HG02588 (cell line): Measurements from ENCODE around the gene MTAP.

Experiments
- ATAC-seq: cut with Tn5 transposase; IDR thresholded peaks from one replicate; pipeline ENCODE4 v1.9.1; 2021; ENCODE audit warnings: mild to moderate bottlenecking, moderate library complexity; ENCODE audit not compliant: unreplicated experiment

Gene MTAP

DNA sequence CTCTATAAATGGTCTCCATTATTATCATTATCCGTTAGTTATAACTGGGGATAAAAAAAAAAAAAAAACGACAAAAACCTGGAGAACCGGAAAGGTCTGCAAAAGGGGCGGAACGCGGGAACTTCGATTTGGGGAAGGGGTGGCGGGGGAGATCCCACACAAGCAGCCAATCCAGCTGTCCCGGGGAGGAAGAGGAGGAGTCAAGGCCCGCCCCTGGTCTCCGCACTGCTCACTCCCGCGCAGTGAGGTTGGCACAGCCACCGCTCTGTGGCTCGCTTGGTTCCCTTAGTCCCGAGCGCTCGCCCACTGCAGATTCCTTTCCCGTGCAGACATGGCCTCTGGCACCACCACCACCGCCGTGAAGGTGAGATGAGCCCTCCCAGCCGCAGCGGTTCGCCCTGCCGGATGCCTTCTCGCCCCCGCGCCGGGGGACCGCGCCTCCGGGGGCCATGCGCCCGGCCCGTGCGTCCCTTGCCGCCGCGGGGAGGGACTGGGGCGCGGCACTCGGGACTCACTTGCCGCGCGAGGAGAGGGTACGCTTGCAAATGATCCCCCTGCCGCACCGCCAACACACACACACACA, at the start of gene MTAP:
Gene MTAP, plus strand, starts transcription at position 219 of the 583 bp plus-strand sequence. Its CDS starts 113 bp downstream, at position 332.
- ATAC-seq, result peak; percentile 92

- no peak for ATAC-seq
Measured at GRCh38 chr9:21753523-21753922, 48.9 kb upstream of the MTAP start.

DNA sequence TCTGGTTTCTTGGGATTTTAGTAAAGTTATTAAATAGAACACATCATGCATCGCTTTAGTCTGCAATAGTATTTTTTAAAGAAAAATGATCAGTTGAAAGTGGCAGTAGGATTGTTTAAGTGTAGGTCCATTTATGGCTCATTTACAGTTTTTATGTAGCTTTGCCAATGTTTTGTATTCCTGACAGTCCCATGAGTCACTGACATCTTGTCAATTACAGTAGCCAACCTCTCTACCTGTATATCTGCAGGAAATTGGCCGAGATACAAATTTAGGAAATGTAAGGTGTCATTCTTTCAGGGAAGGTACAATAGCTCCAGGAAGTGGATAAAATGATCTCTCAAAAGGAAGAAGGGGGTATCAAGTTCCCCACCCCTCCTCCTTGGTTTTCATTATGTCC, 47.7 kb upstream of the MTAP start:
- no peak for ATAC-seq

- no peak for ATAC-seq
Measured at GRCh38 chr9:21758540-21758939, 43.9 kb upstream of the MTAP start.

DNA sequence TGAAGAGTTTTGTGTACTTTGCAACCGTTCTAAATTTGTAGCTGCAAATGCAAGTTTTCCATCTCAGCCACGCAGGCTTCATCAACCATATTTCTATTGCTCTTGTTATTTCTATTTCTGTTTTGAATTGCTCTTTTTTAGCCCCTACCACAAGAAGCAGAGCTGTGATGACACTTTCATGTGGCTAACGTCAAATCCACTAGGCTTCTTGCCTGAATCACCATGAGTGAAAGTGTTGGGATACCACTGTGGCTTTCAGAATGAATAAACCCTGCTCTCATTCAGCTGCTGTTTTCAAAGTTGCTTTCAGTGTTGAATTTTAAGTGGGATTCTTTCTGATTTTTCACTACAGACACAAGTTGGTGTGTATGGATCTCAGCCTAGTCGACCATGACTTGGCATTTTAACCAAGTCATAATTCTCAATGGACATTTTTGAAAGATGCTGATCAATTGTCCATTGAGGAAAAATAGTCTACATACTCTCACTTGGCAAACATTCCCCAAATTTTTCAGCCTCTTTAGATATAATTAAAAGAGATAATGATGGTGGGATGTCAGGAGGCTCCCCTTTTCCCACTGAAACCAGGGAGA, 41.0 kb upstream of the MTAP start:
- no peak for ATAC-seq

DNA sequence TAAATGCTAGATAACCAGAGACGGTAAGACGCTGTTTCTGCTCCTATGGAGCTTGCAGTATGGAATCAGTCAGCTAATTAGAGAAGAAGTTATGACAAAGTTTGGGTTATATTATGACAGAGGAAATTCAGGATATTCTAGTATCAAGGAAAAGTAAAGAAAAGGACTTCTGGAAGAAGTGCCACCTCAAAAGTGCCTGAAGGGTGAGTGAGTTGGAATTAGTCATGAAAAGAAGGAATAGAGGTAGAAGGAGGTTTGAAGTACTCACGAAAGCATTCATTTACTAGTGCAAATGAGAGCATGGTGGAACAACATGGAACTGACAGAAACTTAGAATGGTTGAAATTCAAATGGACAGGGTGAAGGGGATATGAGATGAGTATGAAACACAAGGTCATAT, 40.4 kb upstream of the MTAP start:
- ATAC-seq, result no peak

- no peak for ATAC-seq
Measured at GRCh38 chr9:21764846-21765245, 37.6 kb upstream of the MTAP start.

- ATAC-seq, result no peak
Measured at GRCh38 chr9:21766096-21766495, 36.3 kb upstream of the MTAP start.

DNA sequence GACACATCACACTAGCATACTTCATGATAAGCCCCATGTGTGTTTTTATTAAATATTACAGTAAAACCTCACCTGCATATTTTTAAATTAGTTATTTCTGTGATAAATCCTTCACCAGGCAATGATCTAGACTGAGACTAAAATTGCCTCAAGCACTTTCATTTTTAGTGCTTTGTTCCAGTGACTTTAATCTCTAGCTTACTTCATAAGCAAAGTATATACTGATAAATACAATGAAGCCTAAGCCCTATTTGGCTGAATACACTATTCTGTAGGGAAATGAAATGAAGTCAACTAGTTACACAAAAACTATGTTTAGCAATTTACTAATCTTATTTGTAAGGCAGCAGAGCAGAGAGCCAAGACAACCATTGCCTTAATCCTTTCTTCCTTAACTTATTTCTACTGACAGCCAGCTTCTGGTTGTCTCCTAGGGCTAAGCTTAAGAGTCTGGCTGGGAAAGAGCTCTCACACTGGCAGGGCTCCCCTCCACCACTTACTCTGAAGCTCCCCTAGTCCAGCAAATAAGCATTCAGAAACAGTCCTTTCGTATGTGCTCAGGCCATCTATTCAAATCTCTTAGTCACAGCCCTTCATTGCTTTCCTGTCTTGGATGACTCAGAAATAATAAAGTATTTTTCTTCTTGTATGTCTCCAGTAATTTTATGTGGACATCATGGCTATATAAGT, 31.4 kb upstream of the MTAP start:
- no peak for ATAC-seq

- ATAC-seq, result no peak
Measured at GRCh38 chr9:21777701-21778100, 24.7 kb upstream of the MTAP start.

GRCh38 chr9:21778304-21778703, 24.1 kb upstream of the MTAP start:
- no peak for ATAC-seq

DNA sequence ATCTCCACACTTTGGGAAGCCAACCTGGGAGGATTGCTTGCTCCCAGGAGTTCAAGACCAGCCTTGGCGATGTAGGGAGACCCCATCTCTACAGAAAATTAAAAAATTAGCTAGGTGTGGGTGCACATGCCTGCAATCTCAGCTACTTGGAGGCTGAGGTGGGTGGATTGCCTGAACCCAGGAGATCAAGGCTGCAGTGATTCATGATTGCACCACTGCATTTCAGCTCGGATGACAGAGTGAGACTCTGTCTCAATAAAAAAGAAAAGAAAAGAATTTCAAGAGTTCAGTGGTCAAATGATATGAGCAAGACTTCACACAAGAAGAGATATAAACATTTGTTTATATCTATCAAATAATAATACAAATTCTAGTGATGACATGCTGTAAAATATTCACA, 23.0 kb upstream of the MTAP start:
- ATAC-seq, result no peak

DNA sequence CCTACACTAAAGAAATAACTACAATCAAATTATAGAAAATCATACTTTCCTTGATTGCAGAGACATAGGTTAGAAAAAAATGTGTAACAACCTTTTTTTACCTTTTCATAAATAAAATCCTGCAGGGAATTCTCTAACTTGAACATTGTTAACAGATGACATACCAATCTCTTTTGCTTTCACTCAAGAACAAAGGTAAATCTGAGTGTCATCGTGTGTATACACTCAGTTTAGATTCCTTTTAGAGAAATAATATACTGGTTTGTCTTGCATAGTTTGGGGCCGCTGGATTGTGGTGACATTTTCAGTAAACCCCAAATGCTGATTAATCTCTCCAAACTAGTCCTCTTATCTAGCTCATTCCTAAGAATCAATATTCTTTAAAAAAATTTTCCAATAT, 20.8 kb upstream of the MTAP start:
- ATAC-seq, result no peak

DNA sequence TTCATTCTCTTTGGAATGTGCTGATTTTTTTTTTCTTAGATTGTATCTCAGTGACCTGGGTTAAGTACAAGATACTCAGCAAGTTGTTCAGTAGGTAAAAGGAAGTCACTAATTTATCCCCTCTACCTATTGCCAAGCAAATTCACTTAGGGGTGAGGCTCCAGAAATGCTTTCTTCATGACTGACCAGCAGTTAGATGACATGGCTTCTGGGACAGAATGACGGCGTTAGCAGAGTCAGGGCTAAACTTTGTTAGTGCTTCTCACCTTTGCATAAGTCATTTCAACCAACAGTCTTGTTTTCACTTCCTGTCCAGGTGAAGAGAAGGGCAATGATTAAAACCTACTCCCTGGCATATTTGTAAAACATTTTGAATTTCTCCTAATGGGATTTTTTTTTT, 20.2 kb upstream of the MTAP start:
- ATAC-seq, result no peak

GRCh38 chr9:21788752-21789151, 13.7 kb upstream of the MTAP start:
- no peak for ATAC-seq

- peak; percentile 99 for ATAC-seq
Measured at GRCh38 chr9:21789541-21790037, 12.8 kb upstream of the MTAP start.

DNA sequence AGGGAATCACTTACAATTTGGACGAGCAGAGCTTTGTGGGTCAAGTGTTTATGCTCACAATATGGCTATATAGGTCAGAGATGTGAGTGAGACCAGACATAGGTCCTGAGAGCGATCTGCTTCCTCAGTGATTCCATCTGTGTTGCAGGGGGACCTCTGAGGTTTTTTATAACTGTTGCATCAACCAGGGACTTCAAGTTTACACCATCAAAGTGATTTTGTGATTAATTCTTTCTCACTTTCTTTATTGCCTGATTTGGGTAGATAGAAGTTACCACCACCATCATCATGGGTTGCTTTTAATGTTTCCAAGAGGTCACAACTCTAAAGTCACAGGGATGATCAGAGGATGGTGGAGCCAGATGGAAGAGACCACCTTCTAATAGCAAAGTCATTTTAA, 7.0 kb upstream of the MTAP start:
- ATAC-seq, result no peak

DNA sequence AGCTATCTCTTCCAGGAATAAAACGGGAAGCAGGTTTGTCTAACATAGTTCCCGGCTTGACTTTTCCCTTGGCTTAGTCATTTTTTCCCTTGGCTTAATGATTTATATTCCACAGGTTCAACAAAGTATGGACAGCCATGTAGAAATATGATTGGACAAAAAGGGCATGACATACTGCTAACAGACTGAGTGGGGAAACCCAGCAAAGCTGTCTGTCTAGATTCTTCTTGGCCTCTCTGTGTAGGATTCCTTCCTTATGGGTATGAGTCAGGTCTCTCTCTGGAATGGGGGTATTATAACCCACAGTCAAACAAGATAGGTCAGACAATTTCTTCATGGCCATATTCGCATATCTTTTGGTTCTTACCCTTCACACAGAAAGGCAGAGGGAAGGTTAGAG, 5.7 kb upstream of the MTAP start:
- no peak for ATAC-seq

DNA sequence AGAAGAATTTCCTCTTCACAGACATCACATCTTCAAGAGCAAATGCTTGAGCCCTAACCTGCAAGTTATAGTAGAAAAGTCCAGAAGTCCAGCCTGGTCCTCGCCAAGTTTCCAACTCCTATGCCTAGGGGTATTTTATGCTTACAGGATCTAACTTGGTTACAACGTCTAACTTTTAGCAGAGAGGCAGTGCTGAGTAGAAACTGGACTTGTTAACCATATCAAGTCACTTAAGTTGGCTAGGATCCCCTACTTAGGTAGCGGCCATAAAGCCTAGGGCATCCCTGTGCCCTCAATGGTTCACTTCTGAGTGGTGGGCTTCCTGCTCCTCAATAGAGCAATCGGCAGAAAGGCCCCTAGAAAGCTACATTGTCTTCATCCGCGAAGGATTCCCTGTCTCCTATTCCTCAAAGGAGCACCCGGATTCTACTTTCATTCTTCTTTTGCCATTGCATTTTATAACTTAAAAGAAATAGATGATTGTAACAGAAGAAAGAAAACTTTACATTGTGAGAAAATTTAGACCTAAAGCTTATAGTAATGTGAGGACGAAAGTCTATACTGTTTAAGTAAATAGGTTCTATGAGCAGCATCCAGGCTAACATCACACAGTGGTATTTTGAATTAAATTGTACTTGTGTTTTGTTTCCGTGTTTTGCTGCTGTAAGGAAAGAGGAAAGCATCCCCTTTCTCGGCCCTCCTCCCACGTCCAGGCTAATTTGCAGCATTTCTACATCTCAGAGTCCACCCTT, 1.3 kb upstream of the MTAP start:
- no peak for ATAC-seq

DNA sequence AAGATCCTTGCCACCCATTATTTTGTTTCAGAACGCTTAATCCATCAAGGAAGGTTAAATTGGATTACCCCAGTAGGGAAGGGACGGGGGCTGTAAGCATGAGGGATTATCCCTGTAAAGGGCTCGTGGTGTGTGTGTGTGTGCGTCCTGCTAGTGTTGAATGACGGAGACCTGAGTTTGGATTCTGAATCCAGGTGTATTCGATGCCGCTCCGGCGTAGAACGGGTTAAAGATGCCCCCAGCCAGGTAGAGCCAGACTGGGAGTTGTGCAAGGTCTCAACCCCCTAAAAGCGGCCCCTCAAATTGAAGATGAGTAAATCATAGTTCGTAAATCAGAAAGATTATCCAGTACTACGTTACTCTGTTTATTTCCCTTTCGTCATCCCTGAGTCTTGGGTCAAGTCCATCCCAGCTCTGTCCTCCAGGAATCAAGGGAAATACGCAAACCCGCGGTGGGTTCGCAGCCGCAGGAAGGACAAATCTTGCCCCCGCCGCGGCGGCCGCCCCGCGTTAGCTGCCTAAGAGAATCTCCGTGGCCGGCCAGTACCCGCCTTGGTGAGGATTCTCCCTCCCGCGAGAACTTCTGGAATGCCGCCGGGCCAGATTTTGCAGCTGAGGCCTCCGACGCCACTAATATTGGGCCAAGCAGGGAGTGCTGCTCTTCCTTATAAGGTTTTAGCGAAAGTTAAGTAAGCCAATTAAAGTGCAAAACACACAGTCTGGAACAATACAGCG, 586 bp upstream of the MTAP start:
- peak; percentile 17 for ATAC-seq

GRCh38 chr9:21803649-21804048, 1.2 kb downstream of the MTAP start:
- no peak for ATAC-seq
